ENCODE results near the gene CLECL1. TPM values are rescaled to one million over a fixed set of nuclear protein-coding genes. Genes with fewer than 3 reads are reported as not detected.

Gene CLECL1
- total RNA-seq, 1 experiment from 2014 or later = not detected

DNA sequence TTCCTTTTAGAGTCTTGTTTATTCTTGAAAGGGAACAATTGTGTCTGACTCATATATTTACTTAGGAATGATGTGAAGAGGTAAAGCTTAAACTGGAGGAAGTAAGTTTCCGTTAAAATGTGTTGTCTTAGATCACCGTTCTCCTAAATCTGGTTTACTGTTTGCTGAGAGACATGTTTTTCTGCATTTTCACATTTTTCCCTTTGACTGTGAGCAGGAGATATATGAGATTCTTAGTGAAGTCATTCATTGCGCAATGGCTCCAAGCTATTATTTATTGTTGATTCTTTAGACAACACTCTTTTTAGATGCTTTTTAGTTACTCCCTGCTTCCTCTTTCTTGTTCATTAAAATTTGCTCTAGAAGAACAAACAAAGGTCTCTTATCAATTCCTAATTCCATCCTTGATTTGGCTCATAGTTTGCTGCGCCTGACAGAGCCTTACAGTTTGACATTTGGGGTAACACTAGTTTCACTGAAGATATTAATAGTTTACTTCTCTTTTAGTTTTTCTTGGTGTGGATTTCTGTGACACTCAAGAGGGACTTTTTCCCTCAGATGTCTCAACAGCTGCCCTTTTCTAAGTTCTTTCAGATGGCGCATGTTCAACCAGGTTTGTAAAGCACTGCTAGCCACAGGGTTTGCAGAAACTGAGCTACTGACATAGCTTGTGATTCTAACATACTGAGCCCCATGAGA lies 11.4 kb downstream of the CLECL1 start:
- Histone ChIP-seq H3K36me3 (ENCODE audit: insufficient read depth, low read length, poor library complexity, severe bottlenecking) (no peaks in the 10 kb centered on the region), H3K27me3 (replicated peaks; ENCODE audit: insufficient read depth, low read depth, low read length, poor library complexity) (peaks cover 40% of the 10 kb centered on the region), H3K4me3 (ENCODE audit: low read depth, low read length, poor library complexity, severe bottlenecking) (no peak overlapping the region), H3K9me3 (ENCODE audit: low read depth, low read length, poor library complexity, severe bottlenecking) (no peaks in the 10 kb centered on the region), H3K27ac (ENCODE audit: low read depth, low read length, poor library complexity, severe bottlenecking) (no peak overlapping the region), H3K4me1 (ENCODE audit: insufficient read depth, low read length, poor library complexity, severe bottlenecking) (no peaks in the 10 kb centered on the region)
- no TSS peak for BruUV-seq (replicated peaks)
- DNase-seq (ENCODE audit: low spot score) = no peak
- intact Hi-C loops (cut with micrococcal nuclease; ENCODE audit: unreplicated experiment) = no loop called here
- POLR2A ChIA-PET (ENCODE audit: low non-redundant PET) = no interaction called here
- CTCF ChIA-PET = no interaction called here
- TF ChIP-seq, protein P1, sequence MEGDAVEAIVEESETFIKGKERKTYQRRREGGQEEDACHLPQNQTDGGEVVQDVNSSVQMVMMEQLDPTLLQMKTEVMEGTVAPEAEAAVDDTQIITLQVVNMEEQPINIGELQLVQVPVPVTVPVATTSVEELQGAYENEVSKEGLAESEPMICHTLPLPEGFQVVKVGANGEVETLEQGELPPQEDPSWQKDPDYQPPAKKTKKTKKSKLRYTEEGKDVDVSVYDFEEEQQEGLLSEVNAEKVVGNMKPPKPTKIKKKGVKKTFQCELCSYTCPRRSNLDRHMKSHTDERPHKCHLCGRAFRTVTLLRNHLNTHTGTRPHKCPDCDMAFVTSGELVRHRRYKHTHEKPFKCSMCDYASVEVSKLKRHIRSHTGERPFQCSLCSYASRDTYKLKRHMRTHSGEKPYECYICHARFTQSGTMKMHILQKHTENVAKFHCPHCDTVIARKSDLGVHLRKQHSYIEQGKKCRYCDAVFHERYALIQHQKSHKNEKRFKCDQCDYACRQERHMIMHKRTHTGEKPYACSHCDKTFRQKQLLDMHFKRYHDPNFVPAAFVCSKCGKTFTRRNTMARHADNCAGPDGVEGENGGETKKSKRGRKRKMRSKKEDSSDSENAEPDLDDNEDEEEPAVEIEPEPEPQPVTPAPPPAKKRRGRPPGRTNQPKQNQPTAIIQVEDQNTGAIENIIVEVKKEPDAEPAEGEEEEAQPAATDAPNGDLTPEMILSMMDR (conservative IDR thresholded peaks at IDR 0.05; ENCODE audit: low read depth, low read length) = no peak
- TF ChIP-seq EZH2 (IDR thresholded peaks at IDR 0.05; ENCODE audit: borderline replicate concordance, low read depth, low read length, poor library complexity, severe bottlenecking) = no peak

DNA sequence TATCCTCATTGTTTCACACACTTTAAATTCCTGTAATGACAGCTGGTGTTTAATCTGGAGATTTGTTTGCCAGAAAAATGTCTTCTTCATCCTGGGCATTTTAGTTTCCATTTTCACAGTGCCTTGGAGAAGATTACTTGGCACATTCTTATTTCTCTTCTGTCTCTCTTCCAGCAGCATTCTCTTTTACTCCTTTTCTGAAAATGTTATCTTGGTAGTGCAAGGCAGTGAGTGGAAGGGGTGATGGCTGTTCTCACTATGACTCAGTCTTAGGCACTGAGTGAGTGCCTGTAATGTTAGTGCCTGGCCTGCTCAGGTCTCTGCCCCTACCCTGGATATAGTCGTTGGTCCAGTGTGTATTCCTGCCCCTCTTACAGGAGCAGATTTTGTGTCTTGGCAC lies 13.1 kb downstream of the CLECL1 start:
- Histone ChIP-seq H3K4me3 (ENCODE audit: low read depth, low read length, poor library complexity, severe bottlenecking) (no peak overlapping the region), H3K4me1 (ENCODE audit: insufficient read depth, low read length, poor library complexity, severe bottlenecking) (no peaks in the 10 kb centered on the region), H3K27me3 (replicated peaks; ENCODE audit: insufficient read depth, low read depth, low read length, poor library complexity) (peaks cover 32% of the 10 kb centered on the region), H3K9me3 (ENCODE audit: low read depth, low read length, poor library complexity, severe bottlenecking) (no peaks in the 10 kb centered on the region), H3K27ac (ENCODE audit: low read depth, low read length, poor library complexity, severe bottlenecking) (no peak overlapping the region), H3K36me3 (ENCODE audit: insufficient read depth, low read length, poor library complexity, severe bottlenecking) (no peaks in the 10 kb centered on the region)
- DNase-seq (ENCODE audit: low spot score) = no peak
- TF ChIP-seq EZH2 (IDR thresholded peaks at IDR 0.05; ENCODE audit: borderline replicate concordance, low read depth, low read length, poor library complexity, severe bottlenecking) = no peak
- TF ChIP-seq, protein P1 (conservative IDR thresholded peaks at IDR 0.05; ENCODE audit: low read depth, low read length) = no peak
- no TSS peak for BruUV-seq (replicated peaks)
- intact Hi-C loops (cut with micrococcal nuclease; ENCODE audit: unreplicated experiment) = no loop called here
- POLR2A ChIA-PET (ENCODE audit: low non-redundant PET) = no interaction called here
- CTCF ChIA-PET = no interaction called here

DNA sequence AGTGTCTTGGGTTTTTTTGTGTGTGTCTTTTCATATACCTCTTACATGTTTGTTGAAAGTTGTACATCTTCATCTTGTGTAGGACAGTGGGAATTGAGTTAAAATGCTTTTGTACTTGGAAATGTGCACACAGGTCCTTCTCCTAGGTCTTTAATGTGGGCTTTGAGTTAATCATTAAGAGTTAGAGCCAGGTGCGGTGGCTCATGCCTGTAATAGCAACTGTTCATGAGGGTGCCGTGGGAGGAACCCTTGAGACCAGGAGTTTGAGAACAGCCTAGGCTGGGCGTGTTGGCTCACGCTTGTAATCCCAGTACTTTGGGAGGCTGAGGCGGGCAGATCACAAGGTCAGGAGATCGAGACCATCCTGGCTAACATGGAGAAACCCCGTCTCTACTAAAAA lies 13.9 kb downstream of the CLECL1 start:
- Histone ChIP-seq H3K27me3 (replicated peaks; ENCODE audit: insufficient read depth, low read depth, low read length, poor library complexity) (peaks cover 28% of the 10 kb centered on the region), H3K36me3 (ENCODE audit: insufficient read depth, low read length, poor library complexity, severe bottlenecking) (no peaks in the 10 kb centered on the region), H3K27ac (ENCODE audit: low read depth, low read length, poor library complexity, severe bottlenecking) (no peak overlapping the region), H3K4me3 (ENCODE audit: low read depth, low read length, poor library complexity, severe bottlenecking) (no peak overlapping the region), H3K4me1 (ENCODE audit: insufficient read depth, low read length, poor library complexity, severe bottlenecking) (no peaks in the 10 kb centered on the region), H3K9me3 (ENCODE audit: low read depth, low read length, poor library complexity, severe bottlenecking) (no peaks in the 10 kb centered on the region)
- no TSS peak for BruUV-seq (replicated peaks)
- no peak for TF ChIP-seq EZH2 (IDR thresholded peaks at IDR 0.05; ENCODE audit: borderline replicate concordance, low read depth, low read length, poor library complexity, severe bottlenecking)
- TF ChIP-seq, protein P1 (conservative IDR thresholded peaks at IDR 0.05; ENCODE audit: low read depth, low read length) = no peak
- POLR2A ChIA-PET (ENCODE audit: low non-redundant PET) = no interaction called here
- intact Hi-C loops (cut with micrococcal nuclease; ENCODE audit: unreplicated experiment) = no loop called here
- CTCF ChIA-PET = no interaction called here
- no peak for DNase-seq (ENCODE audit: low spot score)

Measured in A673 (cell line).